ENCODE results near the gene DLGAP4.

DNA sequence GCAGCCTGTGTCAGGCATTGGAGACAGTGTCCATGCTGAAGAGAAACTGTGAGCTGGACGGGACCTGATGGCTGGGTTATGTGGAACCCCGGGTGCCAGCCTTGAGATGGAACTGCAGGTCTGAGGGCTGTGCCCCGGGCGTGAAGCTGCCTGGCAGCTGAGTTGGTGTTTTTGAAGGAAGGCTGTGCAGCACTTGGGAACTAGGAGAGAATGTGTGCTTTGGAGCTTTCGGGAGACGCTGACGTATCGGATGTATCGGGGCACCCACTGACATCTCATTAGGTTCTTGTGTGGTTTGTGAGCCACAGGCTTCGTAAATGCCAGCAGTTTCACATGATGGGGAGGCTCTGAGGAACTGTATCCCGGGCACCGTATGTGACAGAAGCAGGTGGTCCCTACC, 2.2 kb downstream of the DLGAP4 start:
- TF ChIP-seq POLR2A (IDR thresholded peaks at IDR 0.05; ENCODE audit: low read depth, low read length) = no peak
- no peak for TF ChIP-seq POLR2AphosphoS5 (IDR thresholded peaks at IDR 0.05; ENCODE audit: low read depth, low read length)
